A673 (cell line): ENCODE measurements around the gene TMEM207. TPM values are rescaled to one million over a fixed set of nuclear protein-coding genes. Genes with fewer than 3 reads are reported as not detected.

ENCODE experiments used
- BruUV-seq: library from RNA; stranded (reverse); fragments of 400-500 nt; replicated peaks from 2 replicates; lab custom pipeline; 2021; lab: Mats Ljungman, UMichigan
- CTCF ChIA-PET: fragments of 300-600 bp; sonication (Branson Sonifier 250); formaldehyde crosslinking; loops from one replicate; lab custom pipeline; 2022; ENCODE audit warnings: antibody characterized with exemption; lab: Charles Lee
- POLR2A ChIA-PET: fragments of 300-600 bp; sonication (Branson Sonifier 250); formaldehyde crosslinking; loops from one replicate; lab custom pipeline; 2022; ENCODE audit warnings: antibody characterized with exemption; ENCODE audit not compliant: low non-redundant PET; lab: Charles Lee
- DNase-seq: peaks from one replicate; pipeline ENCODE4 v3.0.0-alpha.2; 2015; ENCODE audit warnings: low spot score
- H3K27ac ChIP-seq: fragments of 200-600 bp; sonication (generic); 2 replicates; pipeline ENCODE4 v1.5.1; 2016; ENCODE audit warnings: mixed run types, low read depth, mild to moderate bottlenecking, mixed read lengths, antibody characterized with exemption, low read length; ENCODE audit not compliant: poor library complexity, severe bottlenecking
- H3K27me3 ChIP-seq: fragments of 200-600 bp; sonication (generic); replicated peaks from 2 replicates; pipeline ENCODE4 v1.6.1; 2017; ENCODE audit warnings: mixed run types, low read depth, mild to moderate bottlenecking, mixed read lengths, antibody characterized with exemption, low read length; ENCODE audit not compliant: insufficient read depth, poor library complexity
- H3K36me3 ChIP-seq: fragments of 200-600 bp; sonication (generic); 2 replicates; pipeline ENCODE4 v1.6.1; 2016; ENCODE audit warnings: mixed run types, mild to moderate bottlenecking, mixed read lengths, antibody characterized with exemption, low read length; ENCODE audit not compliant: insufficient read depth, poor library complexity, severe bottlenecking
- H3K4me1 ChIP-seq: fragments of 200-600 bp; sonication (generic); 2 replicates; pipeline ENCODE4 v1.6.1; 2017; ENCODE audit warnings: mixed run types, mild to moderate bottlenecking, mixed read lengths, antibody characterized with exemption, low read length; ENCODE audit not compliant: insufficient read depth, poor library complexity, severe bottlenecking
- H3K4me3 ChIP-seq: fragments of 200-600 bp; sonication (generic); 2 replicates; pipeline ENCODE4 v1.5.1; 2016; ENCODE audit warnings: low read depth, mixed run types, mild to moderate bottlenecking, mixed read lengths, low read length; ENCODE audit not compliant: poor library complexity, severe bottlenecking
- H3K9me3 ChIP-seq: fragments of 200-600 bp; sonication (generic); 2 replicates; pipeline ENCODE4 v1.6.1; 2016; ENCODE audit warnings: mixed run types, low read depth, mild to moderate bottlenecking, mixed read lengths, antibody characterized with exemption, low read length; ENCODE audit not compliant: poor library complexity, severe bottlenecking
- EZH2 ChIP-seq: fragments of 200-600 bp; sonication (generic); IDR thresholded peaks from 2 replicates; pipeline ENCODE4 v1.6.1; 2017; ENCODE audit warnings: borderline replicate concordance, low read depth, mild to moderate bottlenecking, mixed read lengths, antibody characterized with exemption, low read length; ENCODE audit not compliant: poor library complexity, severe bottlenecking
- intact Hi-C: fragments of 100-400 bp; cut with micrococcal nuclease; formaldehyde crosslinking; loops from one replicate; pipeline ENCODE4 v1.10.0; 2022; ENCODE audit not compliant: unreplicated experiment
- total RNA-seq: library from RNA; stranded (reverse); gene quantifications from 2 replicates; pipeline ENCODE4 v1.2.3, GENCODE V29; 2021
- TF ChIP-seq, protein P1 (sequence below): fragments of 300-800, 200-600 bp; sonication (generic); conservative IDR thresholded peaks from 2 replicates; pipeline ENCODE4 v1.5.1; 2017; ENCODE audit warnings: low read depth, mild to moderate bottlenecking, antibody characterized with exemption, low read length, moderate library complexity, mixed read lengths

TMEM207 gene
- total RNA-seq, 1 experiment from 2014 or later = not detected

DNA sequence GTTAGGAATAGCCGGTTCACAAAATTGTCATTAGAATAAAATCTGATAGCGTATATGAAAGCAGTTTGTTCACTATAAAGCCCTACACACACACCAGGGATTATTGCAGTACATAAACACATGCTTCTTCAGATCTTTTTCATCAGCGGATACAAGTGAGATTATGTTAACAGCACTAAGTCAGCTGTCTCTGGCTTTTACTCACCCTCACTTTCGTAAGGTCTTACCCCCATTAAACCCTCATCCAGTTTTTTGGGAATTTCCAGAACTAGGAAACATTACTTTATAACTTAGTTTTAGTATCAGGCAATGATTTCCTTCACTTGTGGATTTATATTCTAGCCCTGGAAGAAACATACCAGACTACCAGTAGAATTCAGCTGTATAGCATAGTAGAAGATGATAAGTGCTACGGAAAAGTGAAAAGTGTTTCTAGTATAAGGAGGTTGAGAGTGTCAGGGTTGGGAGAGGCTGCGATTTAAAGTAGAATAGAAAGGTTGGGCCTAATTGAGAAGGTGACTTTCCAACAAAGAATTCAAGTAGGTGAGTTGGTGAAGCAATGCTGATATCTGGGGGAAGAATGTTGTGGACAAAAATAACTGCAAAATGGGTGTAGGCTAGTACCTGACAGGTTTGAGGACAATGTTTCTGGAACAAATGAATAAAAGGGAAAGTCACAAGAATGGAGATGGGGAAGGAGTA is 22.7 kb downstream of the TMEM207 start:
- POLR2A ChIA-PET = no interaction called here
- BruUV-seq = no TSS peak
- Histone ChIP-seq H3K27ac (no peak overlapping the region), H3K36me3 (no peaks in the 10 kb centered on the region), H3K4me1 (peaks cover 15% of the 10 kb centered on the region), H3K4me3 (no peak overlapping the region), H3K27me3 (no peaks in the 10 kb centered on the region), H3K9me3 (no peaks in the 10 kb centered on the region)
- no peak for DNase-seq
- intact Hi-C loops = loop anchor here (5.0 kb wide), 1 partner anchor 200 kb away; no protein-coding TSS in a partner anchor
- TF ChIP-seq, protein P1, sequence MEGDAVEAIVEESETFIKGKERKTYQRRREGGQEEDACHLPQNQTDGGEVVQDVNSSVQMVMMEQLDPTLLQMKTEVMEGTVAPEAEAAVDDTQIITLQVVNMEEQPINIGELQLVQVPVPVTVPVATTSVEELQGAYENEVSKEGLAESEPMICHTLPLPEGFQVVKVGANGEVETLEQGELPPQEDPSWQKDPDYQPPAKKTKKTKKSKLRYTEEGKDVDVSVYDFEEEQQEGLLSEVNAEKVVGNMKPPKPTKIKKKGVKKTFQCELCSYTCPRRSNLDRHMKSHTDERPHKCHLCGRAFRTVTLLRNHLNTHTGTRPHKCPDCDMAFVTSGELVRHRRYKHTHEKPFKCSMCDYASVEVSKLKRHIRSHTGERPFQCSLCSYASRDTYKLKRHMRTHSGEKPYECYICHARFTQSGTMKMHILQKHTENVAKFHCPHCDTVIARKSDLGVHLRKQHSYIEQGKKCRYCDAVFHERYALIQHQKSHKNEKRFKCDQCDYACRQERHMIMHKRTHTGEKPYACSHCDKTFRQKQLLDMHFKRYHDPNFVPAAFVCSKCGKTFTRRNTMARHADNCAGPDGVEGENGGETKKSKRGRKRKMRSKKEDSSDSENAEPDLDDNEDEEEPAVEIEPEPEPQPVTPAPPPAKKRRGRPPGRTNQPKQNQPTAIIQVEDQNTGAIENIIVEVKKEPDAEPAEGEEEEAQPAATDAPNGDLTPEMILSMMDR = no peak
- TF ChIP-seq EZH2 = no peak
- CTCF ChIA-PET = no interaction called here

DNA sequence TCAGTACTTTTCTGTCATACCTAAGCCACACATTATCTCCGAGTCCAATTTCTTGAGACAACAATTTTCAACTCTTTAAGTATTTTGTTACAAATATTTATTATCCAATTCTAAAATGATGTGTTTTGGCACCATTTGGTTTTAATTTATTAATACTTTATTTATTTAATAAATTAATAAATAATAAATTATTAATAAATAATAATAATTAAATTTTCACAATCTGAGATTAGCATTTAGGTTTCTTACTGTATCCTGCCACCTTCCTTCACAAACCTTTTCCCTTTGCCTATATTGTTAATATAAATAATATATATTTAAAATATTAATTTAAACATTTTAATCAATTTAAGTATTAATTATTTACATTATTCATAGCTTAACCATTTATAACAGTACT is 23.9 kb downstream of the TMEM207 start:
- Histone ChIP-seq H3K27me3 (no peaks in the 10 kb centered on the region), H3K4me1 (peaks cover 12% of the 10 kb centered on the region), H3K9me3 (no peaks in the 10 kb centered on the region), H3K27ac (no peak overlapping the region), H3K36me3 (no peaks in the 10 kb centered on the region), H3K4me3 (no peak overlapping the region)
- no peak for DNase-seq
- TF ChIP-seq, protein P1 = no peak
- TF ChIP-seq EZH2 = no peak
- CTCF ChIA-PET = no interaction called here
- POLR2A ChIA-PET = no interaction called here
- intact Hi-C loops = loop anchor here (2.0 to 5.0 kb wide), 2 partner anchors 199 to 465 kb away; no protein-coding TSS in a partner anchor
- BruUV-seq = no TSS peak

DNA sequence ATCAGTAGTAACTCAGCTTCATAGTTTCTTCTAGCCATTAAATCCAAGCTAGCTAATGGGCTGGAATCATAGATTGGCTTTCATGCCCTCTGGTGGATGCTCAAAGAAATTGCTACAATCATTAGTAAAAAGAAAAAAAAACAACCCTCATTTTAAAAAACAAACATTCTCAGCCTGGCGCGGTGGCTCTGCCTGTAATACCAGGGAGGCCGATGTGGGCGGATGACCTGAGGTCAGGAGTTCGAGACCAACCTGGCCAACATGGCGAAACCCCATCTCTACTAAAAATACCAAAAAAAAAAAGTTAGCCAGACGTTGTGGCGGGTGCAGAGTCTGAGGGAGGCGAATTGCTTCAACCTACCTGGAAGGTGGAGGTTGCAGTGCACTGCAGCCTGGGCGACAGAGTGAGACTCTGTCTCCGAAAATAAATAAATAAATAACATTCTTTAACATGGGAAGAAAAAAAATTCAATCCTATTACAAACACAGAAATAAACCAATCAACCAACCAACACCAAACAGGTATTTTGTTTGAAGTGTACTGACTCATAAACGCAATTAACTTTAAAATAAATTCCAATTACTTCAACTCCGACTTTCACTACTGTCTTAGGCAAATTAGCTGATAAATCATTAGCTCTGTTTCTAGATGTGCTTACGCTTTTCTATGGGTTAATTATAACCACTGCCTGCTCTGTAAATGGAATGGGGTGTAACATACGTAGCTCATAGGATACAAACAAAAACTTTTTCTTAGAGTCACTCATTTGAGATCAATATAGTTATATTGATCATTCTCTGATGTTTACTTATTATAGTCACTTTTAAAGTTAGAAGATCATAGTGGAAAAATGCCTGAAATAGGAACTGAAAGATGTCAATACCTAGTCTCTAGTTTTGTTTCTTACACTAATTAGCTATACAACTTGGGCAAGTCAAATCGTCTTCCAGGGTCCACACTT is 24.9 kb downstream of the TMEM207 start:
- Histone ChIP-seq H3K4me3 (no peak overlapping the region), H3K36me3 (no peaks in the 10 kb centered on the region), H3K27me3 (no peaks in the 10 kb centered on the region), H3K27ac (no peak overlapping the region), H3K9me3 (no peaks in the 10 kb centered on the region), H3K4me1 (peaks cover 8% of the 10 kb centered on the region)
- DNase-seq = peak; percentile 84
- intact Hi-C loops = loop anchor here (1.0 to 5.0 kb wide), 4 partner anchors 39 to 464 kb away; no protein-coding TSS in a partner anchor
- CTCF ChIA-PET = interaction anchor here (0.6 to 1.9 kb wide), 12 partner anchors 14 to 978 kb away, joined by 3 to 15 read pairs (median 4); partner anchors contain the start of gene CLDN1
- BruUV-seq = no TSS peak
- no peak for TF ChIP-seq EZH2
- TF ChIP-seq, protein P1 = peak; percentile 75
- POLR2A ChIA-PET = no interaction called here
